HG02588 (cell line): Measurements from ENCODE around the gene DIS3.
"Not testable (repeated sequence)": the region's sequence is repeated elsewhere in the genome, so short reads cannot be mapped to it uniquely, and the experiment has no call there.

Experiments used
- ATAC-seq: cut with Tn5 transposase; IDR thresholded peaks from one replicate; pipeline ENCODE4 v1.9.1; 2021; ENCODE audit warnings: mild to moderate bottlenecking, moderate library complexity; ENCODE audit not compliant: unreplicated experiment

The DIS3 gene, protein sequence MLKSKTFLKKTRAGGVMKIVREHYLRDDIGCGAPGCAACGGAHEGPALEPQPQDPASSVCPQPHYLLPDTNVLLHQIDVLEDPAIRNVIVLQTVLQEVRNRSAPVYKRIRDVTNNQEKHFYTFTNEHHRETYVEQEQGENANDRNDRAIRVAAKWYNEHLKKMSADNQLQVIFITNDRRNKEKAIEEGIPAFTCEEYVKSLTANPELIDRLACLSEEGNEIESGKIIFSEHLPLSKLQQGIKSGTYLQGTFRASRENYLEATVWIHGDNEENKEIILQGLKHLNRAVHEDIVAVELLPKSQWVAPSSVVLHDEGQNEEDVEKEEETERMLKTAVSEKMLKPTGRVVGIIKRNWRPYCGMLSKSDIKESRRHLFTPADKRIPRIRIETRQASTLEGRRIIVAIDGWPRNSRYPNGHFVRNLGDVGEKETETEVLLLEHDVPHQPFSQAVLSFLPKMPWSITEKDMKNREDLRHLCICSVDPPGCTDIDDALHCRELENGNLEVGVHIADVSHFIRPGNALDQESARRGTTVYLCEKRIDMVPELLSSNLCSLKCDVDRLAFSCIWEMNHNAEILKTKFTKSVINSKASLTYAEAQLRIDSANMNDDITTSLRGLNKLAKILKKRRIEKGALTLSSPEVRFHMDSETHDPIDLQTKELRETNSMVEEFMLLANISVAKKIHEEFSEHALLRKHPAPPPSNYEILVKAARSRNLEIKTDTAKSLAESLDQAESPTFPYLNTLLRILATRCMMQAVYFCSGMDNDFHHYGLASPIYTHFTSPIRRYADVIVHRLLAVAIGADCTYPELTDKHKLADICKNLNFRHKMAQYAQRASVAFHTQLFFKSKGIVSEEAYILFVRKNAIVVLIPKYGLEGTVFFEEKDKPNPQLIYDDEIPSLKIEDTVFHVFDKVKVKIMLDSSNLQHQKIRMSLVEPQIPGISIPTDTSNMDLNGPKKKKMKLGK

DNA sequence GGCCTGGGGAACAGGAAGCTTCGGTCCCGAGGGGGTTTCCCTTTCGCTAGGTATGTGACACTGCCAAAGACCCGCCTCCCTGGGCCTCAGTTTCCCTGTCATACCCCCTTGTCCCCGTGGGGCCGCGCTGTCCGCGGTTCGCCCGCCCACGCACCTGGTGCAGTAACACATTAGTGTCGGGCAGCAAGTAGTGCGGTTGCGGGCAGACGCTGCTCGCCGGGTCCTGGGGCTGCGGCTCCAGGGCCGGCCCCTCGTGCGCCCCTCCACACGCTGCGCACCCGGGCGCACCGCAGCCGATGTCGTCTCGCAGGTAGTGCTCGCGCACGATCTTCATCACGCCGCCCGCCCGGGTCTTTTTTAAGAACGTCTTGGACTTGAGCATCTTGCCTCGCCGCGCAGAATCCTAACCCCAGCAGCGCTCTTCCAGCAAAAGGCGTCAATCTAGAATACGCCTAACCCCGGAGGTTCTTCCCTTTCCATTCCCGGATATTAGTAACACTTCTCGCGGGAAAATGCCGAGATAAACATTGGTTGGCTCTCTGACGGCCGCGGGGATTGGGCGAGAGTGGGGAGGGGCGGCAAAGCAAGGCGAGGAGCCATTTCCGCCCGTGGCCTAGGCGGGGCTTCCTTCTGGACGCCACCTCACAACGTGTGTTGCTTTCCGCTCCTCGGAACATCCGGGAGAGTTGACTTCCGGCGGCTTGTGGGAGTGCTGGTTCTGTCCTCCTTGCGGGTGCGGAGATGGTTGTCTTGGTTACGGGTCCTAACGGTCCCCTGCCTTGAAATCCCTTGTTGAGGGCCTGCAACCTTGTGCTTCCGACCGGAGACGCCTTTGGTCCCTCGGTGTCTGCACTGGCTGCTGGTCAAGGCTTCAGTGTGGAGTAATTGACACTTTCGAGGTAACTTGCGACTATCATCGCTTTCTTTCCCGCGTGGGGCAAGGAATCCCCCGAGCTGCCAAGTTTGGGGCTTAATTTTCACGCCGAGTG is at the start of gene DIS3, which contains the start of gene PIBF1:
Gene DIS3, minus strand, starts transcription at position 450 of the 989 bp plus-strand sequence. Its CDS starts 68 bp downstream, at position 382.
Gene PIBF1, plus strand, starts transcription at position 683 of the 989 bp plus-strand sequence. CDS start 1,337 bp downstream, outside the sequence.
- peak; percentile 98 for ATAC-seq

DNA sequence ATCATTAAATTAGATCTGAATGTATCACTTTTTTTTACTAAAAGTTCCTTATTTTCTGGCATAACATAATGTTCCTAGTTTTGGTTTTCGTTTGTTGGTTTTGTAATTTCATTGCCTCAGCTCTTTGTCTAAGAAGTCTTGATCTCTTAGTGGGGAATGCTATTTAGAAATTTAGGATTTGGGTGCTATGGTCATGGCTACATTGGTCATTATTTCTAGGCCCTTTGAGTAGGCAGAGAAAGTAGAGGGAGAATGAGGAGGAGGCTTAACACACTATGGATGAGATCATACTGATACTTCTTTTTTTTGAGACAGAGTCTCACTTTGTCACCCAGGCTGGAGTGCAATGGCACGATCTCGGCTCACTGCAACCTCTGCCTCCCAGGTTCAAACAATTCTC is 42.0 kb upstream of the DIS3 start:
- ATAC-seq, result no peak

DNA sequence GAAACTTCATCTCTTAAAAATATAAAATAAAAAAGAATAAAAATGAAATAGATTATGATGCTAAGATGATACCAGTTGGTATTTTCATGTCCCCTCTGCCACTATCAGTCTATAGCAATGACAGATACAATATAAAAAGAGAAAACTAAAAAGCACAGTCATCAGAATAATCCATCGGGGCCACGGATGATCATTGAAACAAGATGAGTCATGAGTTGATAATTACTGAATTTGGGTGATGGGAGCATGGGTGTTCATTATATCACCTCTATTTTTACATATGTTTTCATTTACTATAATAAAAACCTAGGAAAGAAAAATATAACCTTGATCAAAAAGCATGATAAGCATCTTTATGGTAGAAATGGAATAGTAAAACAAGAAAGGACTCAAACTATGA is 41.4 kb upstream of the DIS3 start:
- no peak for ATAC-seq

DNA sequence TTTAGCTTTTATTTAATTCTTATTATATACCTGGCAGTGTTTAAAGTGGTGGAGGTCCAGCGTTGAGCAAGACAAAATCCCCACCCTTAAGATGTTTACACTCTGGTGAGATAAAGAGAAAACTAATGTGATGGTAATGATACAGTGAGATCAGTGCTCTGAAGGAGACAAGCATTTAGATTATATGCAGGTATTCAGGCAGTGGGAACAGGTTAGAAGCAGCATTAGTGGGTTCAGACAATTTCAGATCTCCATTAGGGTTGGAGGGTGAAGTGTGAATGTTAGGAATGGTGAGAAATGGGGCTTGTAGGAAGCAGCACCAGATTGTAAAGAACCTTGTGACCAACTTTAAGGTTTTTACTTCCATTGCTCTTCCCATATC is 39.2 kb upstream of the DIS3 start:
- ATAC-seq, result no peak

DNA sequence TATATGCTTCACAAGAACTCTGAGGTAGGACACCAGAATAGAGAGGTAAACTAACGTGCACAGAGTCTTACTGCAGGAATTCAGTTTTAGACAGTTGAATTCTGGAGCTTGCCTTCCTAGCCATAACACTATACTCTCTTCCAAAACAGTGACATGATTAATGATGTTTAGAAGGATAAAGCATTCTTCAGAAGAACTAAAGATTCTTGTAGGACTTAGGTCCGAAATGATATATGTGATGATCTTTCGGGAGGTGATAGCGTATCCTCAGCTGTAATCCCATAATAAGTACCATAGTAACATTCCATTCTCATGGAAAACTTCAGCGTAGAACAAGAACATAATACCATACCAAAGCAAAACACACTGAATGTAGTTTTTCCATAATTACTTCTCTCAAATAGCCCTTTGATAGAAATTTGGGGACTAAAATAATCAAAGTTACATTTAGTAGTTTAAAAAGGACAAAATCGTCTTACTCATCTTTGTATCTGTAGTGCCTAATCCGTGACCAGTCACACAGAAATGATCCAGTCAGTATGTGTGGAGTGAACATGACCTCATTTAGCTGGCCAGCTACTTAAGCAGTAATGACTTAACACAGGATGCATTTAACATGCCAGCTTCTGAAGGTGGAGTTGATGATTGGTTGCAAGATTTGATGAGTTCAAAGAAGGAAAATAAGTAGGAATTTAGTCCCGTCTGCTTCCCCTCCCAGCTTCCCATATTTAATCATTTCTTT is 38.6 kb upstream of the DIS3 start:
- ATAC-seq, result no peak

DNA sequence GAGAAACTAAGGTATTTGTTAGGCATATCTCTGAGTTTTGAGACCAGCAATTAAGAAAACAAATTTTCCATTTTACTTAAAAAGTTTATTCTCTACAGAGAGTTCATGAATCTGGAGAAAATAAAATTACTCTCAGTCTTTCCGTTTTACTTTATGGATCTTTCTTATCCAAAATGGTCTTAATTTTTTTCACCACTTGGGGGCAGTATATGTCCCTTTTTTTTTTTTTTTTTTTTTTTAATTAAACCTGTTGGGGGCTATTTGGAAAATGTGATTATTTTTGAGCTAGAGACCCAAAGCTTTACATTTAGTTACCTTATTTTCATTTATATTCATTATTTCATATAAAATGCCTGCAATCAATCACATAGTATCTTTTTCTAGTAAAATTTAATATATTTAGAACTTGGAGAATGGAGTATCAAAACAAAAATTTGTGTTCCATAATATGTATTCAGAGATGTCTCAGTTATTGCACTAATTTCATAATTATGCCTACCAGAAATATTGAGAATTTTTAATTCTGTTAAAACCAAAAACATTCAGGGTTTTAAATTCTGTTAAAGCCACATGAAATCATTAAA is 27.3 kb upstream of the DIS3 start:
- ATAC-seq, result no peak

DNA sequence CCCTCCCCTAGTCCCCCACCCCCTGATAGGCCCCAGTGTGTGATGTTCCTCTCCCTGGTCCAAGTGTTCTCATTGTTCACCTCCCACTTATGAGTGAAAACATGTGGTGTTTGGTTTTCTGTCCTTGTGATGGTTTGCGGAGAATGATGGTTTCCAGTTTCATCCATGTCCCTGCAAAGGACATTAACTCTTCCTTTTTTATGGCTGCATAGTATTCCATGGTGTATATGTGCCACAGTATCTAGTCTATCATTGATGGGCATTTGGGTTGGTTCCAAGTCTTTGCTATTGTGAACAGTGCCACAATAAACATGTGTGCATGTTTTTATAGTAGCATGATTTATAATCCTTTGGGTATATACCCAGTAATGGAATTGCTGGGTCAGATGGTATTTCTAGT is 24.8 kb upstream of the DIS3 start:
- ATAC-seq, result not testable (repeated sequence)

DNA sequence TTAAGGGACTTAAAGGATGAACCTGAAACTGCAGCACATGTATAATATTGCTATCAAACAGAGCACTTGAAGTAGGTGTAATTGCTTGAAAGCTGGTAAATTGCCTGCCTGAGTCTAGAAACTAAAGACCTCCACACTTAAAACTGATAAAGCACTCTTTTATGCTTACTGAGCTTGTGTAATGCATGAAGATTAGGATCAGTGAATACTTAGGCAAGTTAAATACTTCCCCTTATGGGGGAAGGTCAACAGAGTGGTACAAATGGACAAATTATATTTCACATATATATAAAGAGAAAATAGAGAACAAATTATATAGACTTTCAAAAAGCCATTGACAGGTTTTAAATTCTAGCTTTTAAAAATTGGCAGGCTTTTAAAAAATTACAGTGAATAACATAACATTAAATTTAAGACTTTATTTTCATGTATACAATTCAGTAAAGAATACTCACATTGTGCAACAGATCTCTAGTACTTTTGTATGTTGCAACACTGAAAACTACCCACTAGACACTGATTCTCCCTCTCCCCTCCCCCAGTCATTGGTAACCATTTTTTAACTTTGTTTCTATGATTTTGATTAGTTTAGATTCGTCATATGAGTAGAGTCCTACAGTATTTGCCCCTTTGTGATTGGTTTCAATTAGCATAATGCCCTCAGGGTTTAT is 24.1 kb upstream of the DIS3 start:
- ATAC-seq, result no peak

DNA sequence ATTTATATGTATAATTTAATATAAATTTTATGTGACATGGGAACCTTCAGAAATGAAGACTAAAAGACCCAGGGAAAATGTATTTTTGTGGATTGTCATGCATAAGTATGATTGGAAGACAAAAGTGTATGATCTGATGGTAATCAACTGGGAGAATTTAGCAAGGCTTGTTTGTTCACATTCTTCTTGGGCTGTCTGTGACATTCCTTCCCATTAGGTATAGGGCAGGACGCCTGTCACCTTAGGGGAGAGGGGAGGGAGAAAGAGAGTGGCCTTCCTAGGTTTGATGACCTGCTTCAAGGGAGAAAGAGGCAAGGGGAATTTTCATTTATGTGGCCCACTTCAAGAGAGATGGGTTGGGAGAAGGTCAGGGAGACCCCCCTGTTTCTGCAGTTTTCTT is 22.6 kb upstream of the DIS3 start:
- ATAC-seq, result no peak

DNA sequence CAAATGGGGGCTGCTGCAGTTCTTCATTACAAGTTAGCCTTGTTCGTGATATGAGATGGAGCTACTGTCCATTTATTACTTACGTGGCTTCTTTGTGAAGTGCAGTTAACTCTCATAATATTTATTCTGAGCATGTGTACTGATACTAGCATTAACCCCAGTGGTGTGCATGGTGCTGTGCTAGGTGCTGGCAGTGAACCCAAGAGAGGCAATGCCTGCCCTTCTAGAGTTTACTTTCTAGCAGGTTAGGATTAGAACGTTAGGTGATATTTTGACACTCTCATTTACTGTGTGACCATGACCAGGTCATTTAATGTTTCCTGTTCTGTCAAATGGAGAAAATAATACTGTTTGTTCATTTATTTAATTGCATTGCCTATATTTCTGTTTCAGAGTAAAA is 17.1 kb upstream of the DIS3 start:
- ATAC-seq, result no peak

DNA sequence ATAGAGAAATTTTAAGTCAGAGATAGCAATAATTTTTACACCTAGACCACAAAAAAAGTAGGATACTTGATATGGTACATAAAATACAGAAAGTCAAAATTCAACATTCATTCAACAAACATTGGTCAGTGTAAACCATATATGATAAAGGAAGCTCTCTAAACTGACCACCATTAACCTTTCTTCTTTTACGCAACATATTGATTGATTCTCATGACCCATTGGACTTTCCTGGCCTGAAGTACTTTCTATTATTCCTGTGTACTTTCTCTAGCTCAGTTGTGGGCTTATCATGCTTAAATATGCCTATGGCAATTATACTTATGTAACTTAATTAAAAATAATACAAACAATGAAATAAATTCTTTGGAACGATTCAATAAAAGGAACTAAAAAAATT is 10.9 kb upstream of the DIS3 start:
- no peak for ATAC-seq

DNA sequence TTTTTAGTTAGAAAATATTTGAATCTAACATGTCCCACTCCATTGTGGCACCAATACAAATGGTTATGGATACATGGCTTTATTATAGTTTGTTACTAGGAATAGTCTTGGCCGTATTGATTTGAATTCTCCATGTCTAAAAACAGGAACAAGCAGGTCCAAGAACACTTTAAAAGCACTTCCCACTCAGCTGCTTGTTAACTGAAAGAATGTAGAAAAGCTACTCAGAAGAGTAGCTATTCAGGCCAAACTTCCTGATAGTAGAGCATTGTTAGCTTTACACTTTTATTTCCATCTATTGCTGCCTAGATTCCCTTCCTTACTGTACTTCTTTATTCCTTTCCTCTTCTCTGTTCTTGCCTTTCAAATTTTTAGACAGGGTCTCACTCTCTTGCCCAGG is 7.1 kb upstream of the DIS3 start:
- no peak for ATAC-seq

DNA sequence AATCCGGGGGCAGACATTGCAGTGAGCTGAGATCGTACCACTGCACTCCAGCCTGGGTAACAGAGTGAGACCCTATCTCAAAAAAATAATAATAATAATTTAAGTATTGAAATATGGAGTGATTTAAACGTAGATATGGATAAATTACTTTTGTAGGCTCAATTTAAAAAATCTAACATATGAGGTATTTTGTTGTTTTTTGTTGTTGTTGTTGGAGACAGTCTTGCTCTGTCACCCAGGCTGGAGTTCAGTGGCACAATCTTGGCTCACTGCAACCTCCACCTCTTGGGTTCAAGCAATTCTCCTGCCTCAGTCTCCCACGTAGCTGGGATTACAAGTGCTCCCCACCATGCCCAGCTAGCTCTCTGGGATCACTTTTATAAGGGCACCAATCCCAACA is 3.0 kb upstream of the DIS3 start:
- not testable (repeated sequence) for ATAC-seq

DNA sequence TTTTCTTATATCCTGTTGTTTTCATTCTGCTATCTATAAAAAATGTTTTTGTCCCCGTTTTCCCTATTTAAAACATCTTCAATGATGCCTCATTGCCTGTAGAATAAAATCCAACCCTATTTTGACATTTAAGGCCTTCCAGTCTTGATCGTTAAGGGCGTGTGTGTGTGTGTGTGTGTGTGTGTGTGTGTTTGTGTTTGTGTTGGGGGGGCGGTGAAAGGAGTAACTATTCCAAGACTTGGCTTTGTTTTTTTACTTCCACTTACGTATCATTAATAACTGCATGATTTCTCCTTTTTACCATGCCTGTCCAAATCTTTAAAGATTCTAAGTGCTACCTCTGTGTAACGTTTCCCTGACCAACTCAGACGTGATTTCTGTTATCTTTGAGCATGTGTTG is 1.0 kb upstream of the DIS3 start:
- ATAC-seq, result no peak

DNA sequence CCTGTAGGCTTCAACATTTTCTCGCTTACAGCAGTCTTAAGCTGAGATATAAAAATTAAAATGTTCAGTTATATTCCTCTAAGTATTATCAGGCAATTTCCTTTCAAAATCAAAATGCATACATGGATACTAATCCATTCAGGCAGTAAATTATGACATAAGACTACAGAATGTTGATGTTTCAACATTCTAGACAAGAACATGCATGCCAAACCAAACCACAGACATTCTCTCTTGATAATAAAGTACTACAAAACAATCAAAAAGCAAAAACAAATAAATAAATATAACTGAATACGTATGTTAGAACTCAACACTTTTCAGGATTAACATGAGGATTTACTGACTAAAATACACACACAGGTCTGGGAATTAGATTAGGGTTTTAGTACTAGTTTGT is 7.7 kb downstream of the DIS3 start:
- no peak for ATAC-seq

DNA sequence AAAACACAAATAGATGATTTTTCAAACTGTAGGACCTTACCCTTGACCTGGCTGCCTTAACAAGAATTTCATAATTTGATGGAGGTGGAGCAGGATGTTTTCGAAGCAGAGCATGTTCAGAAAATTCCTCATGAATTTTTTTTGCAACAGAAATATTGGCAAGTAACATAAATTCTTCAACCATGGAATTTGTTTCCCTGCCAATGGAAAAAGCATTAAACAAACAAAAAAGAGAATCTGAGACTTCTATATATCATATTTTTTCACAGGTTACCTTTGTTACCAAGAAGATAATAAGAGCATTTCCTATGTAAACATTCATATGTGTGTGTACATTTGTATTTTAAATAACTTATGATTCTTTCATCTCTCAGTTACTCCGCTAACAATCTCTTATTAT is 18.3 kb downstream of the DIS3 start:
- ATAC-seq, result no peak

DNA sequence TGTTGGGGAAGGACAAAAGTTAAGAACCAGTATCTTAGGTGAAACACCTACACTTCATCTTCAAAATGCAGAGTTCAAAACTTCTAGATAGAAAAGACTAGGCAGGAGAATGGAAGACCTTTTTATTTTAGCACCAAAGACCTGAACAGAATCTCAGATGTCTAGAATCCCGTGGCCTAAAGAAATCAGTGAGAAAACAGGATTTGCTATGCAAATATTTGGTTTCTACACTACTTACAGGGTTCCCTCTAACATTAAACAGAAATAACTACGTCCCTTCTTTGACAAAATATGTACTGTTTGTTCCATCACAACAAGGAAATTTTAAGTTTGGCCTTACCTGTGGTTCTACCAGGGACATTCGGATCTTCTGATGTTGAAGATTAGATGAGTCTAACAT is 21.5 kb downstream of the DIS3 start:
- ATAC-seq, result no peak

DNA sequence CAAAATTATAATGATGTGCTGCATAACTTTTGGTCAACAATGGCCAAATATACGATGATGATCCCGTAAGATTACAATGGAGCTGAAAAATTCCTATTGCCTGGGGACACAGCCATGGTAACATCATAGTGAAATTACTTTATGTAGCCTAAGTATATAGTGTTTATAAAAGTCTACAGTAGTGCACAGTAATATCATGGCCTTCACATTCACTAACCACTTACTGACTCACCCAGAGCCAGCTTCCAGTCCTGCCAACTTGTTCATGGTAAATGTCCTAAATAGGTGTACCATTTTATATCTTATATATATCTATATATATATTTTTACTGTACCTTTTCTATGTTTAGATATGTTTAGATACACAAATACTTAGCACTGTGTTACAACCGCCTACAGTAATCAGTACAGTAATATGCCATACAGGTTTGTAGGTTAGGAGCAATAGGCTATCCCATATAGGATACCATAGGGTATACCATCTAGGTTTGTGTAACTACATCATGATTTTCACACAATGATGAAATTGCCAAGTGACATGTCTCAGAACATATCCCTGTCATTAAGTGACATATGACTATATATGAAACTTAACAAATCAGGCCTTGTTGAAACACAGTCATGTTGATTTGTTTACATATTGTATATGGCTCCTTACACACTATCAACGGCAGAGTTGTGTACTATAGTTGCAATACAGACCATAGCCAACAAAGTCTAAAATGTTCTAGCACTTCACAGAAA is 23.7 kb downstream of the DIS3 start:
- ATAC-seq, result no peak
